HepG2 (cell line): Measurements from ENCODE around the gene ATP6V1G2. TPM values are rescaled to one million over a fixed set of nuclear protein-coding genes. Genes with fewer than 3 reads are reported as not detected.
A peak's percentile ranks its signal among the peaks of the same experiment; 100 is the strongest.

ENCODE experiments used
- AGO2 ChIP-seq: fragments of 200-400 bp; formaldehyde crosslinking; optimal IDR thresholded peaks from 2 replicates; pipeline ENCODE3; 2017; ENCODE audit warnings: mild to moderate bottlenecking, low read depth, low read length, moderate library complexity
- CREB3 ChIP-seq: sonication (generic); formaldehyde crosslinking; IDR thresholded peaks from 2 replicates; pipeline ENCODE4 v1.5.0; 2020; ENCODE audit warnings: missing genetic modification reagents
- ELF1 ChIP-seq: sonication (generic); formaldehyde crosslinking; IDR thresholded peaks from 2 replicates; pipeline ENCODE4 v1.4.0; 2020; ENCODE audit warnings: missing genetic modification reagents
- FOSL1 ChIP-seq: sonication (generic); formaldehyde crosslinking; IDR thresholded peaks from 2 replicates; pipeline ENCODE4 v1.9.0; 2021; ENCODE audit warnings: missing genetic modification reagents, borderline replicate concordance
- KLF13 ChIP-seq: sonication (generic); formaldehyde crosslinking; IDR thresholded peaks from 2 replicates; pipeline ENCODE4 v1.4.0; 2020; ENCODE audit warnings: mild to moderate bottlenecking, missing genetic modification reagents
- MYPOP ChIP-seq: sonication (generic); formaldehyde crosslinking; IDR thresholded peaks from 2 replicates; pipeline ENCODE4 v1.8.1; 2023; ENCODE audit warnings: mild to moderate bottlenecking, moderate library complexity, missing genetic modification reagents
- NONO ChIP-seq, 2 experiments: fragments of 450-650 bp in 1 of 2; sonication (generic) in 1 of 2; formaldehyde crosslinking in 1 of 2; IDR thresholded peaks in 1 of 2; conservative IDR thresholded peaks in 1 of 2; 2 replicates each; pipeline versions ENCODE4 v1.6.1 to v1.8.0; 2017 to 2022; ENCODE audit warnings: mild to moderate bottlenecking in 1 of 2, missing genetic modification reagents in 1 of 2, moderate library complexity in 1 of 2
- PAF1 ChIP-seq: IDR thresholded peaks from 2 replicates; pipeline ENCODE4 v1.6.1; 2016; ENCODE audit warnings: missing genetic modification reagents, missing compliant biosample characterization
- REST ChIP-seq, 2 experiments: IDR thresholded peaks; 2 replicates each; pipeline ENCODE4 v1.6.1; 2011 to 2012; ENCODE audit warnings: low read length in 2 of 2, borderline replicate concordance in 1 of 2, low read depth in 1 of 2, mild to moderate bottlenecking in 1 of 2, moderate library complexity in 1 of 2
- RNF2 ChIP-seq: fragments of 450-650 bp; conservative IDR thresholded peaks from 2 replicates; pipeline ENCODE4 v1.6.1; 2016; ENCODE audit warnings: low read depth
- RXRA ChIP-seq: sonication (generic); formaldehyde crosslinking; IDR thresholded peaks from 2 replicates; pipeline ENCODE4 v1.5.1; 2020; ENCODE audit warnings: missing genetic modification reagents
- SAP130 ChIP-seq: IDR thresholded peaks from 2 replicates; pipeline ENCODE4 v1.6.1; 2016; ENCODE audit warnings: low read depth
- SNAPC2 ChIP-seq: sonication (generic); formaldehyde crosslinking; IDR thresholded peaks from 2 replicates; pipeline ENCODE4 v1.8.1; 2022; ENCODE audit warnings: mild to moderate bottlenecking, missing genetic modification reagents
- SPEN ChIP-seq: sonication (generic); formaldehyde crosslinking; IDR thresholded peaks from 2 replicates; pipeline ENCODE4 v1.5.1; 2020; ENCODE audit warnings: low read depth, mild to moderate bottlenecking, missing genetic modification reagents
- ZBTB46 ChIP-seq: sonication (generic); formaldehyde crosslinking; IDR thresholded peaks from 2 replicates; pipeline ENCODE4 v1.4.0; 2020; ENCODE audit warnings: mild to moderate bottlenecking, missing genetic modification reagents, borderline replicate concordance
- ZBTB8A ChIP-seq: sonication (generic); formaldehyde crosslinking; IDR thresholded peaks from 2 replicates; pipeline ENCODE4 v1.4.0; 2020; ENCODE audit warnings: mild to moderate bottlenecking, low read depth, missing genetic modification reagents, borderline replicate concordance
- ZMYM2 ChIP-seq: sonication (generic); formaldehyde crosslinking; IDR thresholded peaks from 2 replicates; pipeline ENCODE4 v1.8.0; 2022; ENCODE audit warnings: mild to moderate bottlenecking, missing genetic modification reagents
- ZNF615 ChIP-seq: sonication (generic); formaldehyde crosslinking; IDR thresholded peaks from 2 replicates; pipeline ENCODE4 v1.5.0; 2020; ENCODE audit warnings: mild to moderate bottlenecking, missing genetic modification reagents, borderline replicate concordance
- ZNF775 ChIP-seq: sonication (generic); formaldehyde crosslinking; IDR thresholded peaks from 2 replicates; pipeline ENCODE4 v1.4.0; 2020; ENCODE audit warnings: missing genetic modification reagents, mild to moderate bottlenecking, moderate library complexity, borderline replicate concordance
- ZNF891 ChIP-seq: sonication (generic); formaldehyde crosslinking; IDR thresholded peaks from 2 replicates; pipeline ENCODE4 v1.5.0; 2020; ENCODE audit warnings: mild to moderate bottlenecking, missing genetic modification reagents
- ZSCAN21 ChIP-seq: sonication (generic); formaldehyde crosslinking; IDR thresholded peaks from 2 replicates; pipeline ENCODE4 v1.8.0; 2022; ENCODE audit warnings: mild to moderate bottlenecking, missing genetic modification reagents, moderate library complexity, borderline replicate concordance
- polyA plus RNA-seq, 8 experiments: library from polyadenylated mRNA; depleted of rRNA in 3 of 8; stranded (reverse) in 7 of 8; unstranded in 1 of 8; fragments of >200 nt; fragmentation: Illumina TruSeq in 4 of 8; extraction: Trizol in 4 of 8; gene quantifications; 2 replicates each; pipeline versions ENCODE4 v1.2.1 to v1.2.3, GENCODE V29; 2011 to 2016; ENCODE audit warnings: low read depth in 4 of 8, missing spikeins in 1 of 8, mixed read lengths in 1 of 8; ENCODE audit not compliant: insufficient read depth in 1 of 8
- total RNA-seq, 5 experiments: library from RNA; depleted of rRNA; stranded (reverse); fragments of >200 nt; fragmentation: Illumina TruSeq; extraction: Trizol; gene quantifications; 2 replicates each; pipeline ENCODE4 v1.2.3, GENCODE V29; 2016; ENCODE audit warnings: low read depth in 1 of 5

ATP6V1G2 gene
- total and polyA plus RNA-seq, 2 of the 13 experiments (the other 11 are each of a cell fraction or from before 2014, with no cell fraction given): 0.27 to 0.83 TPM

GRCh38 chr6:31529329-31530150 lies 16.9 kb downstream of the ATP6V1G2 start (continued):
- no peak for TF ChIP-seq ZMYM2
- TF ChIP-seq RNF2: no peak
- TF ChIP-seq ZBTB46: no peak
- no peak for TF ChIP-seq ZBTB8A (CRISPR knock-in tag)
- no peak for TF ChIP-seq NONO (IDR thresholded peaks at IDR 0.05)
- 0 out of 2 replicates have a peak, but pooled peaks have one; percentile 43 for TF ChIP-seq NONO (CRISPR knock-in tag; conservative IDR thresholded peaks at IDR 0.05)
- 0 out of 2 replicates have a peak, but pooled peaks have one; percentile 13 for TF ChIP-seq FOSL1 (CRISPR knock-in tag)
- no peak for TF ChIP-seq KLF13
- no peak for TF ChIP-seq REST (IDR thresholded peaks at IDR 0.05; ENCODE audit: borderline replicate concordance in 1 of 2, low read depth in 1 of 2, low read length in 2 of 2)
- TF ChIP-seq CREB3 (CRISPR knock-in tag): no peak
- TF ChIP-seq ZNF615 (CRISPR knock-in tag): 0 out of 2 replicates have a peak, but pooled peaks have one; percentile 62
- no peak; the same call in 1 of the 2 replicates for TF ChIP-seq SPEN (CRISPR knock-in tag)
- TF ChIP-seq MYPOP (CRISPR knock-in tag): no peak
- TF ChIP-seq SNAPC2 (CRISPR knock-in tag): no peak
- no peak for TF ChIP-seq ELF1 (CRISPR knock-in tag)
- peak; percentile 99 for TF ChIP-seq AGO2
- TF ChIP-seq SAP130: peak; percentile 27; the same call in 1 of the 2 replicates
- 0 out of 2 replicates have a peak, but pooled peaks have one; percentile 35 for TF ChIP-seq ZSCAN21 (CRISPR knock-in tag)
- 0 out of 2 replicates have a peak, but pooled peaks have one; percentile 43 for TF ChIP-seq RXRA
- 0 out of 2 replicates have a peak, but pooled peaks have one; percentile 26 for TF ChIP-seq PAF1 (CRISPR knock-in tag)
- TF ChIP-seq ZNF891: peak; percentile 42; the same call in 1 of the 2 replicates
- TF ChIP-seq ZNF775 (CRISPR knock-in tag): peak; percentile 59; the same call in 1 of the 2 replicates
